K562 (cell line): Measurements from ENCODE around the gene DGKA. TPM values are rescaled to one million over a fixed set of nuclear protein-coding genes. Genes with fewer than 3 reads are reported as not detected.

Experiments
- ATAC-seq: fragments of 200-7000 bp; cut with Tn5 transposase; 3 replicates; pipeline ENCODE4 v1.9.1; 2020; ENCODE audit warnings: moderate library complexity
- BruUV-seq: library from RNA; stranded (reverse); fragments of 400-500 nt; replicated peaks from 2 replicates; lab custom pipeline; 2021; lab: Mats Ljungman, UMichigan
- CTCF ChIA-PET: fragments of 300-600 bp; formaldehyde crosslinking; extraction: SDS; loops from one replicate; lab custom pipeline; 2021; ENCODE audit warnings: low intra/inter-chr PET ratio; lab: Yijun Ruan, JAX
- POLR2A ChIA-PET: fragments of 300-600, 350-650 bp; sonication (Branson Sonifier 250); formaldehyde crosslinking; extraction: SDS; loops from one replicate; lab custom pipeline; 2021; ENCODE audit warnings: antibody characterized with exemption, inconsistent platforms; lab: Yijun Ruan, JAX
- DNase-seq, 4 experiments: peaks; one replicate each; pipeline versions ENCODE4 v3.0.0 to v3.0.0-alpha.2; 2011 to 2018; ENCODE audit warnings: low spot score in 3 of 4, mixed read lengths in 3 of 4; ENCODE audit errors: extremely low read depth in 1 of 4
- FAIRE-seq: peaks from 2 replicates; lab custom pipeline; 2011; peaks lifted over from hg19 to GRCh38; lab: Jason Lieb, UNC
- H2AFZ ChIP-seq: 2 replicates; pipeline ENCODE4 v1.6.0; 2011; ENCODE audit warnings: low read depth, low read length, control low read depth, inconsistent platforms
- H3K27ac ChIP-seq: fragments of 200-600 bp; 3 replicates; pipeline ENCODE4 v1.8.0; 2011; ENCODE audit warnings: low read depth, mild to moderate bottlenecking, control low read depth, inconsistent platforms, low read length, moderate library complexity, mixed read lengths; ENCODE audit errors: extremely low read depth
- H3K27me3 ChIP-seq, 2 experiments: fragments of 300-600 bp in 1 of 2; 2 replicates in 1 of 2; 3 replicates in 1 of 2; pipeline versions ENCODE4 v1.6.0 to v1.8.0; 2011; ENCODE audit warnings: inconsistent platforms in 2 of 2, low read length in 2 of 2, mild to moderate bottlenecking in 1 of 2, mixed read lengths in 1 of 2, moderate library complexity in 1 of 2; ENCODE audit not compliant: control insufficient read depth in 2 of 2, insufficient read depth in 2 of 2
- H3K36me3 ChIP-seq: fragments of 300-600 bp; 3 replicates; pipeline ENCODE4 v1.8.0; 2011; ENCODE audit warnings: mild to moderate bottlenecking, low read length, inconsistent platforms; ENCODE audit not compliant: control insufficient read depth, insufficient read depth
- H3K4me1 ChIP-seq, 2 experiments: fragments of 200-600 bp in 1 of 2; replicated peaks in 1 of 2; 2 replicates in 1 of 2; 3 replicates in 1 of 2; pipeline versions ENCODE4 v1.5.1 to v1.8.0; 2011; ENCODE audit warnings: inconsistent platforms in 2 of 2, low read length in 2 of 2, mild to moderate bottlenecking in 1 of 2, mixed read lengths in 1 of 2, moderate library complexity in 1 of 2; ENCODE audit not compliant: control insufficient read depth in 2 of 2, insufficient read depth in 2 of 2
- H3K4me2 ChIP-seq: 2 replicates; pipeline ENCODE4 v1.6.1; 2011; ENCODE audit warnings: low read length, control low read depth, inconsistent platforms, mixed read lengths; ENCODE audit not compliant: insufficient read depth
- H3K4me3 ChIP-seq: fragments of 200-600 bp; sonication (generic), shearing (Covaris generic); 2 replicates; pipeline ENCODE4 v1.5.1; 2016; ENCODE audit warnings: control low read depth, inconsistent platforms
- H3K79me2 ChIP-seq: fragments of 200-600 bp; 3 replicates; pipeline ENCODE4 v1.8.0; 2011; ENCODE audit warnings: low read length, inconsistent platforms; ENCODE audit not compliant: control insufficient read depth, insufficient read depth
- H3K9ac ChIP-seq, 2 experiments: 2 replicates each; pipeline versions ENCODE4 v1.6.0 to v1.6.1; 2011; ENCODE audit warnings: low read depth in 2 of 2, low read length in 2 of 2, control low read depth in 1 of 2, inconsistent platforms in 1 of 2, mild to moderate bottlenecking in 1 of 2, mixed read lengths in 1 of 2; ENCODE audit not compliant: insufficient read depth in 1 of 2
- H3K9me1 ChIP-seq: one replicate; pipeline ENCODE4 v1.6.0; 2011; ENCODE audit warnings: inconsistent platforms, mild to moderate bottlenecking, low read length, moderate library complexity; ENCODE audit not compliant: control insufficient read depth, insufficient read depth
- H3K9me3 ChIP-seq: replicated peaks from 2 replicates; pipeline ENCODE4 v1.5.1; 2011; ENCODE audit warnings: low read depth, low read length, inconsistent platforms; ENCODE audit not compliant: control insufficient read depth, insufficient read depth
- H4K20me1 ChIP-seq: replicated peaks from 2 replicates; pipeline ENCODE4 v1.6.1; 2011; ENCODE audit warnings: low read length, inconsistent platforms, mixed read lengths; ENCODE audit not compliant: control insufficient read depth, insufficient read depth
- ATF4 ChIP-seq: fragments of 450-650 bp; formaldehyde crosslinking; IDR thresholded peaks from 2 replicates; pipeline ENCODE4 v1.4.0; 2022; ENCODE audit warnings: mild to moderate bottlenecking, moderate library complexity
- C11orf30 ChIP-seq: fragments of 450-650 bp; IDR thresholded peaks from 2 replicates; pipeline ENCODE4 v1.6.1; 2016; ENCODE audit warnings: low read depth, mild to moderate bottlenecking
- CEBPB ChIP-seq: fragments of 450-650 bp; IDR thresholded peaks from 2 replicates; pipeline ENCODE4 v1.6.1; 2016; ENCODE audit warnings: missing genetic modification characterization, missing compliant biosample characterization
- CEBPG ChIP-seq, 3 experiments: fragments of 200-800 bp in 1 of 3; sonication (Bioruptor generic) in 1 of 3; sonication (generic) in 1 of 3; formaldehyde crosslinking in 1 of 3; IDR thresholded peaks in 2 of 3; conservative IDR thresholded peaks in 1 of 3; 2 replicates each; pipeline versions ENCODE4 v1.6.1 to v1.8.0; 2016 to 2022; ENCODE audit warnings: missing compliant biosample characterization in 2 of 3, missing genetic modification characterization in 2 of 3, mild to moderate bottlenecking in 1 of 3, missing genetic modification reagents in 1 of 3
- EP400 ChIP-seq: fragments of 450-650 bp; IDR thresholded peaks from 2 replicates; pipeline ENCODE4 v1.6.1; 2017; ENCODE audit warnings: antibody characterized with exemption, mild to moderate bottlenecking, moderate library complexity
- JUND ChIP-seq, 2 experiments: IDR thresholded peaks; 2 replicates in 1 of 2; 3 replicates in 1 of 2; pipeline ENCODE4 v1.6.1; 2011; ENCODE audit warnings: borderline replicate concordance in 2 of 2, low read depth in 2 of 2, low read length in 2 of 2, improper control_type of control experiment in 1 of 2, missing biosample characterization in 1 of 2, missing genetic modification characterization in 1 of 2, missing genetic modification reagents in 1 of 2
- NR2F6 ChIP-seq: fragments of 450-650 bp; formaldehyde crosslinking; IDR thresholded peaks from 2 replicates; pipeline ENCODE4 v1.4.0; 2020; ENCODE audit warnings: mild to moderate bottlenecking
- SIRT6 ChIP-seq: IDR thresholded peaks from one replicate; pipeline ENCODE4 v1.6.1; 2012; ENCODE audit warnings: low read depth, mild to moderate bottlenecking, control low read depth, inconsistent platforms, low read length, moderate library complexity
- ZNF316 ChIP-seq: fragments of 450-650 bp; IDR thresholded peaks from 2 replicates; pipeline ENCODE4 v1.6.1; 2016
- ZSCAN32 ChIP-seq: fragments of 450-650 bp; formaldehyde crosslinking; IDR thresholded peaks from 2 replicates; pipeline ENCODE4 v1.4.0; 2020; ENCODE audit warnings: mild to moderate bottlenecking, moderate library complexity
- WGBS: fragments of 100-300 bp; shearing (Covaris generic); methylation state at CpG from one replicate; pipeline ENCODE4 v1.1.6; 2016; ENCODE audit warnings: low coverage, mixed read lengths; ENCODE audit not compliant: insufficient coverage; ENCODE audit errors: missing lambda C conversion rate; 5-methylcytosine and 5-hydroxymethylcytosine counted together
- in situ Hi-C: fragments of 300-500 bp; cut with MboI; formaldehyde crosslinking; loops from 4 replicates; pipeline ENCODE4 v1.15.0; 2018; ENCODE audit warnings: inconsistent platforms, mixed read lengths
- intact Hi-C: fragments of 100-400 bp; cut with micrococcal nuclease; formaldehyde crosslinking; loops from 2 replicates; pipeline ENCODE4 v1.14.2; 2022
- polyA plus RNA-seq, 8 experiments: library from polyadenylated mRNA; depleted of rRNA in 4 of 8; stranded (reverse) in 5 of 8; unstranded in 3 of 8; fragments of >200 nt; fragmentation: Nextera tagmentation in 2 of 8; fragmentation: Illumina TruSeq in 1 of 8; extraction: Ambion mirVana in 2 of 8; extraction: Trizol in 1 of 8; gene quantifications; 2 replicates each; pipeline versions ENCODE4 v1.2.1 to v1.2.3, GENCODE V29; 2011 to 2014; ENCODE audit warnings: inconsistent platforms in 1 of 8, missing spikeins in 1 of 8
- total RNA-seq, 7 experiments: library from RNA; depleted of rRNA in 6 of 7; stranded (reverse); fragments of >200 nt in 6 of 7; fragmentation: Illumina TruSeq in 2 of 7; extraction: Trizol in 2 of 7; gene quantifications; 2 replicates each; pipeline versions ENCODE4 v1.2.1 to v1.2.3, GENCODE V29; 2011 to 2021; ENCODE audit warnings: low replicate concordance in 1 of 7
- TF ChIP-seq, protein P1 (sequence below): fragments of 250-450 bp; sonication (Bioruptor Pico); IDR thresholded peaks from 2 replicates; pipeline ENCODE4 v1.6.1; 2021; ENCODE audit warnings: mild to moderate bottlenecking
- TF ChIP-seq, protein P2 (sequence below), 2 experiments: fragments of 450-650 bp in 1 of 2; sonication (generic) in 1 of 2; formaldehyde crosslinking; conservative IDR thresholded peaks; 2 replicates each; pipeline versions ENCODE4 v1.4.0 to v1.8.1; 2020 to 2022; ENCODE audit warnings: mild to moderate bottlenecking in 1 of 2, missing genetic modification reagents in 1 of 2
- TF ChIP-seq, protein P3 (sequence below), 2 experiments: fragments of 450-650 bp in 1 of 2; sonication (generic) in 1 of 2; formaldehyde crosslinking in 1 of 2; IDR thresholded peaks in 1 of 2; conservative IDR thresholded peaks in 1 of 2; 2 replicates each; pipeline versions ENCODE4 v1.6.1 to v1.8.1; 2016 to 2023; ENCODE audit warnings: mild to moderate bottlenecking in 2 of 2, moderate library complexity in 2 of 2, inconsistent platforms in 1 of 2, missing genetic modification reagents in 1 of 2
- TF ChIP-seq, protein P4 (sequence below): fragments of 450-650 bp; IDR thresholded peaks from 2 replicates; pipeline ENCODE4 v1.6.1; 2016; ENCODE audit warnings: missing biosample characterization, missing genetic modification characterization

The DGKA gene
- total and polyA plus RNA-seq, 9 of the 15 experiments (the other 6 are each of a cell fraction or from before 2014, with no cell fraction given), result 3.4 to 12.4 (median 6.2) TPM

DNA sequence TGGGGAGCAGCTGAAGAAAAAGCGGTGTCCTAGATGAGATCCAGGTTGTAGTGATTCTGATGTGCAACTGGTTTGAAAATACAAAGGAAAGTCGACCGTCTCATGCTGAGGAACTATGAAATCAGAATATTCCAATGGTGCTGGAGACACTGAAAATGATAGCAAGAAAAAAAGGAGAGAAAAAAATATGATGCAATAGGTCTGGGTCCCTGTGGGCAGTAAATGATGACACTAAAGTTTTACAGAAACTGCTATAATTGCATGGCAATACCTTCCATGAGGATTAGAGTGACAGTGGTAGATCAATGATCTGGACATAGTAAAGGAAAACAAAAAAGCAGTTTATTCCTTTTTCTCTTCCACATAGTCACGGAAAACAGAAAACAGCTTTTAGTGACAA lies 5.6 kb upstream of the DGKA start:
- ChIA-PET CTCF (no interaction called here), POLR2A (interaction anchor here (0.7 to 3.8 kb wide), 8 partner anchors 9 to 113 kb away, joined by 3 to 26 read pairs (median 6); partner anchors contain the start of genes DNAJC14, ORMDL2, RAB5B and SARNP)
- no peak for DNase-seq
- Histone ChIP-seq H3K9me3 (no peaks in the 10 kb centered on the region), H3K4me2 (peak overlapping the region; percentile 91), H3K9ac (peak overlapping the region in 1 of 2 experiments; percentile 99; a peak in 2 of 4 replicates), H2AFZ (no peak overlapping the region), H3K27me3 (no peaks in the 10 kb centered on the region), H3K4me1 (peaks cover 10 to 16% of the 10 kb centered on the region in 2 experiments; a peak in 4 of 5 replicates), H3K79me2 (peaks cover 79% of the 10 kb centered on the region), H3K4me3 (no peak overlapping the region), H3K36me3 (peaks cover 36% of the 10 kb centered on the region), H4K20me1 (no peaks in the 10 kb centered on the region), H3K27ac (peak overlapping the region; percentile 95), H3K9me1 (no peaks in the 10 kb centered on the region)
- WGBS, result 80% methylated on average over 4 of the region's 4 CpGs
- no peak for ATAC-seq
- no peak for FAIRE-seq
- in situ Hi-C loops, result no loop called here
- intact Hi-C loops, result loop anchor here (5.0 kb wide), 1 partner anchor 47 kb away; the partner anchor contains the start of gene RAB5B
- BruUV-seq, result no TSS peak
- TF ChIP-seq, protein P1, sequence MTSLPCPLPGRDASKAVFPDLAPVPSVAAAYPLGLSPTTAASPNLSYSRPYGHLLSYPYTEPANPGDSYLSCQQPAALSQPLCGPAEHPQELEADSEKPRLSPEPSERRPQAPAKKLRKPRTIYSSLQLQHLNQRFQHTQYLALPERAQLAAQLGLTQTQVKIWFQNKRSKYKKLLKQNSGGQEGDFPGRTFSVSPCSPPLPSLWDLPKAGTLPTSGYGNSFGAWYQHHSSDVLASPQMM (CRISPR knock-in tag), result no peak
- TF ChIP-seq NR2F6 (CRISPR knock-in tag) (no peak), ATF4 (peak; percentile 85), CEBPG (CRISPR knock-in tag; IDR thresholded peaks at IDR 0.05) (peak; percentile 87), CEBPG (tag; conservative IDR thresholded peaks at IDR 0.05 in 1 of 2, IDR thresholded peaks at IDR 0.05 in 1 of 2) (peak; percentile 95 to 96), JUND (IDR thresholded peaks at IDR 0.05; ENCODE audit: borderline replicate concordance, low read depth, low read length) (0 out of 2 replicates have a peak, but pooled peaks have one; percentile 18), JUND (tag; IDR thresholded peaks at IDR 0.05; ENCODE audit: borderline replicate concordance, low read depth, low read length) (no peak), CEBPB (tag) (peak; percentile 90), ZSCAN32 (CRISPR knock-in tag) (peak; percentile 84), SIRT6 (no peak), EP400 (peak; percentile 48), C11orf30 (peak; percentile 40; the same call in 1 of the 2 replicates), ZNF316 (peak; percentile 52; the same call in 1 of the 2 replicates)
- TF ChIP-seq, protein P2, sequence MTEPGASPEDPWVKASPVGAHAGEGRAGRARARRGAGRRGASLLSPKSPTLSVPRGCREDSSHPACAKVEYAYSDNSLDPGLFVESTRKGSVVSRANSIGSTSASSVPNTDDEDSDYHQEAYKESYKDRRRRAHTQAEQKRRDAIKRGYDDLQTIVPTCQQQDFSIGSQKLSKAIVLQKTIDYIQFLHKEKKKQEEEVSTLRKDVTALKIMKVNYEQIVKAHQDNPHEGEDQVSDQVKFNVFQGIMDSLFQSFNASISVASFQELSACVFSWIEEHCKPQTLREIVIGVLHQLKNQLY (CRISPR knock-in tag; conservative IDR thresholded peaks at IDR 0.05), result no peak
- TF ChIP-seq, protein P3, sequence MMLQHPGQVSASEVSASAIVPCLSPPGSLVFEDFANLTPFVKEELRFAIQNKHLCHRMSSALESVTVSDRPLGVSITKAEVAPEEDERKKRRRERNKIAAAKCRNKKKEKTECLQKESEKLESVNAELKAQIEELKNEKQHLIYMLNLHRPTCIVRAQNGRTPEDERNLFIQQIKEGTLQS (IDR thresholded peaks at IDR 0.05), result peak; percentile 94
- TF ChIP-seq, protein P3 (CRISPR knock-in tag; conservative IDR thresholded peaks at IDR 0.05), result no peak
- TF ChIP-seq, protein P4, sequence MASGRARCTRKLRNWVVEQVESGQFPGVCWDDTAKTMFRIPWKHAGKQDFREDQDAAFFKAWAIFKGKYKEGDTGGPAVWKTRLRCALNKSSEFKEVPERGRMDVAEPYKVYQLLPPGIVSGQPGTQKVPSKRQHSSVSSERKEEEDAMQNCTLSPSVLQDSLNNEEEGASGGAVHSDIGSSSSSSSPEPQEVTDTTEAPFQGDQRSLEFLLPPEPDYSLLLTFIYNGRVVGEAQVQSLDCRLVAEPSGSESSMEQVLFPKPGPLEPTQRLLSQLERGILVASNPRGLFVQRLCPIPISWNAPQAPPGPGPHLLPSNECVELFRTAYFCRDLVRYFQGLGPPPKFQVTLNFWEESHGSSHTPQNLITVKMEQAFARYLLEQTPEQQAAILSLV (tag), result peak; percentile 90
